K562 (cell line): ENCODE measurements around the gene FBXO33.

Source experiments
- CBFB ChIP-seq: sonication (generic); formaldehyde crosslinking; IDR thresholded peaks from 2 replicates; pipeline ENCODE4 v1.4.0; 2020; ENCODE audit warnings: mild to moderate bottlenecking, missing genetic modification reagents
- MEIS2 ChIP-seq: fragments of 450-650 bp; IDR thresholded peaks from 2 replicates; pipeline ENCODE4 v1.6.1; 2014; ENCODE audit warnings: mild to moderate bottlenecking; ENCODE audit not compliant: partially characterized antibody
- NFYB ChIP-seq: IDR thresholded peaks from 2 replicates; pipeline ENCODE4 v1.6.1; 2011; ENCODE audit warnings: mild to moderate bottlenecking, moderate library complexity; ENCODE audit not compliant: insufficient read length; ENCODE audit errors: extremely low read depth
- POLR2H ChIP-seq: IDR thresholded peaks from 2 replicates; pipeline ENCODE4 v1.6.1; 2016; ENCODE audit warnings: missing genetic modification characterization, low read depth, mild to moderate bottlenecking, control low read depth, missing compliant biosample characterization, moderate library complexity
- RAD21 ChIP-seq, 2 experiments: fragments of 250-450 bp in 1 of 2; fragments of 450-650 bp in 1 of 2; sonication (Bioruptor Pico) in 1 of 2; formaldehyde crosslinking in 1 of 2; IDR thresholded peaks in 1 of 2; conservative IDR thresholded peaks in 1 of 2; 2 replicates each; pipeline versions ENCODE4 v1.4.0 to v1.8.0; 2020 to 2022; ENCODE audit warnings: mild to moderate bottlenecking in 2 of 2, moderate library complexity in 1 of 2
- SMC3 ChIP-seq: conservative IDR thresholded peaks from 2 replicates; pipeline ENCODE4 v1.6.1; 2011; ENCODE audit warnings: low read depth, low read length, improper control_type of control experiment; ENCODE audit not compliant: insufficient read depth
- USF1 ChIP-seq: sonication (generic); formaldehyde crosslinking; IDR thresholded peaks from 2 replicates; pipeline ENCODE4 v1.9.0; 2022; ENCODE audit warnings: mild to moderate bottlenecking, missing genetic modification reagents

GRCh38 chr14:39383026-39383660 is 49.1 kb downstream of the FBXO33 start:
- TF ChIP-seq NFYB = no peak
- TF ChIP-seq MEIS2 = no peak
- TF ChIP-seq CBFB = no peak
- no peak for TF ChIP-seq SMC3
- no peak for TF ChIP-seq RAD21 (CRISPR knock-in tag; conservative IDR thresholded peaks at IDR 0.05 in 1 of 2, IDR thresholded peaks at IDR 0.05 in 1 of 2)
- TF ChIP-seq USF1 (CRISPR knock-in tag) = no peak
- TF ChIP-seq POLR2H (tag) = no peak
